ENCODE data around the gene CRISP2. TPM values are rescaled to one million over a fixed set of nuclear protein-coding genes. Genes with fewer than 3 reads are reported as not detected.

Gene CRISP2
- total and polyA plus RNA-seq, 4 donors: 0.28 TPM; not detected in 3

GRCh38 chr6:49676671-49677281 is 36.6 kb downstream of the CRISP2 start:
- DNase-seq (ENCODE audit: low spot score): no peak
- H3K4me3 ChIP-seq (ENCODE audit: low read depth in 1 of 3, low read length in 3 of 3): no peak overlapping the region
- H3K27ac ChIP-seq (ENCODE audit: low read depth in 1 of 2, low read length in 2 of 2): no peak overlapping the region
- no peak overlapping the region for H3K9ac ChIP-seq (ENCODE audit: low read depth in 1 of 2, low read length in 2 of 2)
- no peaks in the 10 kb centered on the region for H3K9me3 ChIP-seq (ENCODE audit: control insufficient read depth in 4 of 4, low read length in 3 of 4)
- 62% methylated on average over 4 of the region's 4 CpGs for WGBS
- no peak for TF ChIP-seq RXRA (IDR thresholded peaks at IDR 0.05)
- TF ChIP-seq RAD21 (IDR thresholded peaks at IDR 0.05): no peak
- no peak for TF ChIP-seq YY1 (IDR thresholded peaks at IDR 0.05)
- TF ChIP-seq HNF4G (IDR thresholded peaks at IDR 0.05): no peak
- TF ChIP-seq TAF1 (conservative IDR thresholded peaks at IDR 0.05): no peak
- TF ChIP-seq HNF4A (conservative IDR thresholded peaks at IDR 0.05): no peak
- TF ChIP-seq ZBTB33 (IDR thresholded peaks at IDR 0.05): no peak
- TF ChIP-seq SP1 (IDR thresholded peaks at IDR 0.05): no peak
- no peak for TF ChIP-seq CTCF (IDR thresholded peaks at IDR 0.05; ENCODE audit: low read depth, low read length, missing input control)
- no peak for TF ChIP-seq NR2F2 (IDR thresholded peaks at IDR 0.05)
- TF ChIP-seq MAX (IDR thresholded peaks at IDR 0.05): no peak
- no peak for TF ChIP-seq EGR1 (IDR thresholded peaks at IDR 0.05; ENCODE audit: low read depth in 2 of 2)
- TF ChIP-seq REST (IDR thresholded peaks at IDR 0.05): no peak
- TF ChIP-seq FOXA2 (IDR thresholded peaks at IDR 0.05): no peak
- no peak for TF ChIP-seq JUND (IDR thresholded peaks at IDR 0.05)
- TF ChIP-seq ATF3 (IDR thresholded peaks at IDR 0.05): no peak
- TF ChIP-seq FOXA1 (IDR thresholded peaks at IDR 0.05): no peak
- no peak for TF ChIP-seq GABPA (IDR thresholded peaks at IDR 0.05 in 1 of 2, conservative IDR thresholded peaks at IDR 0.05 in 1 of 2)
- H3K27me3 ChIP-seq (ENCODE audit: control insufficient read depth in 4 of 4, insufficient read depth in 4 of 4, low read length in 3 of 4): no peaks in the 10 kb centered on the region
- H3K4me1 ChIP-seq (ENCODE audit: control insufficient read depth in 4 of 4, insufficient read depth in 4 of 4, low read length in 3 of 4): no peaks in the 10 kb centered on the region
- H3K36me3 ChIP-seq (ENCODE audit: control insufficient read depth in 4 of 4, insufficient read depth in 3 of 4, low read depth in 1 of 4, low read length in 3 of 4): no peaks in the 10 kb centered on the region
